ENCODE results near the gene C4A.
"Not testable (repeated sequence)": the region's sequence is repeated elsewhere in the genome, so short reads cannot be mapped to it uniquely, and the experiment has no call there.

C4A gene

DNA sequence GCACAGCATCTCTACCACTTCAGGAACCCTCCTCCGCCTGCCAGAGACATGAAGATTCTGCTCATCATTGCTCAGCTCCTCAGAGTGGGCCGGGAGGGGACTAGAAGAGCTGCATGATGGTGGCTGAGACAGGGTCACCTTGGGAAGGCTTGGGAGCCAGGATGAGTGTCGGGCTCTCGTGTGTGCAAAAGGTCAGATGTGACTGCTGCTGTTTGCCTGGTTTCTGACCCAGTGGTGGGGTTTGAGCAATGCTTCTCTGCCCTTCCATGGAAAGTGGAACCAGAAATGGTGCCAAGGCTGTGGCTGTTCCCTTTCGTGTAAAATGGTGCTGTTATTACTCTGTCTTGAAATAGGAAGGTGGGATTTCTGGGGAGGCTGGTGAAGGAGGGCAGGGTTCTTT, 859 bp upstream of the C4A start:
- DNase-seq: not testable (repeated sequence)

DNA sequence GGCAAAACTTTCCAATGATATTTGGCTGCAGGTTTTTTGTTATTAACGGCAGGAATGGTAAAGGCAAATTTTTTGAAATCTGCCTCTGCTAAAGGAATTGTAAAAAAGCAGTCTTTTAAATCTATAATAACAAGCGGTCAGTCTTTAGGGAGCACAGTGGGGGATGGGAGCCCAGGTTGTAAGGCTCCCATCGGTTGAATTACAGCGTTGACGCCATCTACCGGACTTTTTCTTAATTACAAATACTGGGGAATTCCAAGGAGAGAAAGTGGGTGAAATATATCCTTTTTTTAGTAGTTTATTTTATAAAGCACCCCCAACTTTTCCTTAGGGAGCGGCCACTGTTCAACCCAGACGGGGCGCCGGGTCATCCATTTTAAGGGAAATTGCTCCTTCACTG, 7.5 kb downstream of the C4A start:
- DNase-seq: not testable (repeated sequence)

DNA sequence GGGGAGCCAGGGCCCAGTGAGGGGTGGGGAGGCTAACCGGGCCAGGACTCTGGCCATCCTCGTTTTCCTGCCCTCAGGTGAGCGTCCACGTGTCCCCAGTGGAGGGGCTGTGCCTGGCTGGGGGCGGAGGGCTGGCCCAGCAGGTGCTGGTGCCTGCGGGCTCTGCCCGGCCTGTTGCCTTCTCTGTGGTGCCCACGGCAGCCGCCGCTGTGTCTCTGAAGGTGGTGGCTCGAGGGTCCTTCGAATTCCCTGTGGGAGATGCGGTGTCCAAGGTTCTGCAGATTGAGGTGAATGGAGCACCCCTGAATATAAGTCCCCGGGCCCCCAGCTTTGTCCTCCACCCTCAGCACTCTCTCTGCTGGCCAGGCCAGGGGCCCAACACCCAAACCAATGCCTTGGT, 12.6 kb downstream of the C4A start:
- not testable (repeated sequence) for DNase-seq

DNA sequence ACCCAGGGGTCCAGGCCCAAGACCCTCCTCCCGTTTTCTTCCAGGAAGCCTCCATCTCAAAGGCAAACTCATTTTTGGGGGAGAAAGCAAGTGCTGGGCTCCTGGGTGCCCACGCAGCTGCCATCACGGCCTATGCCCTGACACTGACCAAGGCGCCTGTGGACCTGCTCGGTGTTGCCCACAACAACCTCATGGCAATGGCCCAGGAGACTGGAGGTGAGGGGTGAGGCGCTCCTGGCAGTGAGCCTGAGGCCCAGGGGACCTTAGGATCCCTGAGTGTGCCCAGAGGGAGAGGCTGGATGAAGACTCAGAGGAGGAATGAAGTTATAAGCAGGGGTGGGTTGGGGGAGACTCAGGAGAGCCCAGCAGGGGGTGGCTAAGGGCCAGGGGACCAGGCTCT, 14.5 kb downstream of the C4A start:
- DNase-seq: not testable (repeated sequence)

DNA sequence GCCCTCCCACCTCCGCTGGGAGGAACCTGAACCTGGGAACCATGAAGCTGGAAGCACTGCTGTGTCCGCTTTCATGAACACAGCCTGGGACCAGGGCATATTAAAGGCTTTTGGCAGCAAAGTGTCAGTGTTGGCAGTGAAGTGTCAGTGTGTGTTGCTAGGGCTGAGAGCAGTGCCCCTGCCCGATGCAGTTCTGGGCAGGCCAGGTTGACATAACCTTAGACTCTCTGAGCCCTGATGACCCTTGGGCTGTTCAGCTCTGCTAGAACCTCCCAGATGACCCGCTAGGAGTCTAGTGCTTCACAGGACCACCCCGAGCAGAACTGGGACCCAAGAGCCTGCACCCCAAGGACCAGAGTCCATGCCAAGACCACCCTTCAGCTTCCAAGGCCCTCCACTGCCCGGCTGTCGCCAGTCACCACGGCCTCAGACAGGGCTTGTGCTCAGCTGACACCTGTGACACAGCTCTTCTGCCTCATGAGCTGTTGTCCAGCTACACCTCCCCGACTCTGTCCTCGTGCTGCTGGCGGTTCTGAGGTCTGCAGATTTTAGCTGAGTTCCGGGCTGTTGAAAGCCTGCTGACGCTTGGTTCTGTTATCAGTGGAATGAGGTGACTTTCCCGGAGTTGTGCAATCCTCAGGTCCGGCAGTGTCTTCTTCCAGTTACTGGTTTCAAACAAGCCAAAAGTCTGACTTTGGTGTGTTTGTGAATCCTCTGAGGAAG, 20.9 kb downstream of the C4A start:
- DNase-seq: not testable (repeated sequence)

DNA sequence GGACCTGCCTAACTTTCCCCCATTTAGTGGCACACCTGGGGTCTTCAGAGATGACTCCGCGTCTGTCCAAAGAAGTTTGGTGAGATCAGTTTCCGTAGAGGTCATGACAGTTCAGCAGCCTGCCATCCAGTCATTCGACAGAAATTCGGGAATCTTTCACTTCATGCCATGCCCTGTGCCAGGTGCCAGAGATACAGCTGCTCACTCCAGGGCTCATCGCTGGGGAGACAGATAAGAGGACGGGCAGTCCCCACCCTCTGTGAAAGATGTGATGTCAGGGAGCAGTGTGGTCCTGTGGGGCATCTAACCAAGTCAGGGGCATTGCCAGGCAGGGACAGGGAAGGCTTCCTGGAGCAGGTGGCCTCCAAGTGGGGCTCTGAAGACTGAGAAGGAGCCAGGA, 21.4 kb downstream of the C4A start:
- not testable (repeated sequence) for DNase-seq

DNA sequence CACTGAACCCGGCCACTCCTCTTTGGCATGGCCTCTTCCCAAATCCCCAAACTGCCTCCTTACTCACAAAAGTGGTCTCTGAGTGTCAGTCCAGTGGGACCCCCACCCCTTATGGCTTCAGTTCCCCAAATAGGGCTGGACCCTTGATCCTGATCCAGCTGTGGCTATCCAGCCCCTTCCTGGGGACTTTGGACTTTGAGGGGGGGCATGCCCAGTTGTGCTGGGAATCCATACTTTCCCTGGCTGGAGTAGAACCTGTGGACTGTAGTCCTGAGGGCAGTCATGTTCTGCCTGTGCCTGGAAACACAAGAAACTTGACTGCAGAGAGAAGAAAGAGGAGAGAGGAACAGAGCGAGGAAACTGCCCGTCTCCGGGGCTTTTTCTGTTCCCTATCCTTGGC, 22.5 kb downstream of the C4A start:
- not testable (repeated sequence) for DNase-seq

DNA sequence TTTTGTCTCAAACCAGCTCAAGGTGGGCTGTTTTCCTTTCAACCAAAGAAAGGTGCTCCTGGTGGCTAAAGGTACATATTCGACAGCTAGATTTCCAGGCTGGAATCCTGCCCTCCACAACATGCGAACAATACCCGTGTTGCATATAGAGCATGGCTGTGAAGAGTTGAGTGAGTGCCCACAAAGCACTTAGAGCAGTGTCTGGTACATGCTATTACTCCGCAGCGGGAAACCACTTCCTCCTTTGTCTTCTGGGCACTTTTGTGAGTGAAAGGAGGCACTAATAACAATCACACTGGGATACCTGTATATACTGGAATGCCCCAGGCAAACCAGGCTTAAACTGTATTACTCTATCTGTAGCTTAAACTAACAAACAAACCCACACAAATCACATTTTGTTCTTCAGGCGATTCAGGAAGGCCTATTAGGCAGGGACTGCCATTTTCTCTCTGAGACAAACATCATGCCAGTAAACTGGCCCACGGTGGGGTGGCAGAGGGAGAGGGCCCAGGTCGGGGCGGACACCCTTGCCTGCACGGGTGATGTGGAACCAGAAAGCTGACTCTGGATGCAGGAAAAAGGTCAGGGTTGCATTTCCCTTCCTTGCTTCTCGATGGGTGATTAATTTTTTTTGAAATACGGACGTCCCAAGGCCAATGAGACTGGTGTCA, 23.1 kb downstream of the C4A start:
- not testable (repeated sequence) for DNase-seq

DNA sequence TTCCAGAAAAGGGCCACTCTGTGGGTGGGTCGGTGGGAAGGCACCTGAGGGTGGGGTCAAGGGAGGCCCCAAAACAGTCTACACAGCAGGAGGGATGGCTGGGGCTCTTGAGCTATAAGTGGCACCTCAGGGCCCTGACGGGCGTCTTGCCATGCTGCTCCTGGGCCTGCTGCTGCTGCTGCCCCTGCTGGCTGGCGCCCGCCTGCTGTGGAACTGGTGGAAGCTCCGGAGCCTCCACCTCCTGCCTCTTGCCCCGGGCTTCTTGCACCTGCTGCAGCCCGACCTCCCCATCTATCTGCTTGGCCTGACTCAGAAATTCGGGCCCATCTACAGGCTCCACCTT, 23.7 kb downstream of the C4A start:
- DNase-seq: not testable (repeated sequence)

DNA sequence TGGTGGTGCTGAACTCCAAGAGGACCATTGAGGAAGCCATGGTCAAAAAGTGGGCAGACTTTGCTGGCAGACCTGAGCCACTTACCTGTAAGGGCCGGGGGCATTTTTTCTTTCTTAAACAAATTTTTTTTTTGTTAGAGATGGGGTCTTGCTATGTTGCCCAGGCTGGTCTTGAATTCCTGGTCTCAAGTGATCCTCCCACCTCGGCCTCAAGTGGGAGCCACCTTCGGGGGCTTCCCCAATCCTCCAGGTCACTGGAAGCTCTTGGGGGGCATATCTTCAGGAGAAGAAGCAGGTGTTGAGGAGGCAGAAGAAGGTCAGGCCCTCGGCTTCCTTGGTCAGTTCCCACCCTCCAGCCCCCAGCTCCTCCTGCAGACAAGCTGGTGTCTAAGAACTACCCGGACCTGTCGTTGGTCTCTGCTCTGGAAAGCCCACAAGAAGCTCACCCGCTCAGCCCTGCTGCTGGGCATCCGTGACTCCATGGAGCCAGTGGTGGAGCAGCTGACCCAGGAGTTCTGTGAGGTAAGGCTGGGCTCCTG, 24.2 kb downstream of the C4A start:
- not testable (repeated sequence) for DNase-seq

DNA sequence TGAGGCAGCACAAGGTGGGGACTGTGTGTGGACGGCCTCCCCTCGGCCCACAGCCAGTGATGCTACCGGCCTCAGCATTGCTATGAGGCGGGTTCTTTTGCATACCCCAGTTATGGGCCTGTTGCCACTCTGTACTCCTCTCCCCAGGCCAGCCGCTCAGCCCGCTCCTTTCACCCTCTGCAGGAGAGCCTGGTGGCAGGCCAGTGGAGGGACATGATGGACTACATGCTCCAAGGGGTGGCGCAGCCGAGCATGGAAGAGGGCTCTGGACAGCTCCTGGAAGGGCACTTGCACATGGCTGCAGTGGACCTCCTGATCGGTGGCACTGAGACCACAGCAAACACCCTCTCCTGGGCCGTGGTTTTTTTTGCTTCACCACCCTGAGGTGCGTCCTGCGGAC, 25.2 kb downstream of the C4A start:
- DNase-seq: not testable (repeated sequence)

DNA sequence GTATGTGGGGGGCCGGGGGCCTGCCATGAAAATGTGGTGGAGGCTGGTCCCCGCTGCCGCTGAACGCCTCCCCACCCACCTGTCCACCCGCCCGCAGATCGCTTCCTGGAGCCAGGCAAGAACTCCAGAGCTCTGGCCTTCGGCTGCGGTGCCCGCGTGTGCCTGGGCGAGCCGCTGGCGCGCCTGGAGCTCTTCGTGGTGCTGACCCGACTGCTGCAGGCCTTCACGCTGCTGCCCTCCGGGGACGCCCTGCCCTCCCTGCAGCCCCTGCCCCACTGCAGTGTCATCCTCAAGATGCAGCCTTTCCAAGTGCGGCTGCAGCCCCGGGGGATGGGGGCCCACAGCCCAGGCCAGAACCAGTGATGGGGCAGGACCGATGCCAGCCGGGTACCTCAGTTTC, 26.2 kb downstream of the C4A start:
- DNase-seq: not testable (repeated sequence)

DNA sequence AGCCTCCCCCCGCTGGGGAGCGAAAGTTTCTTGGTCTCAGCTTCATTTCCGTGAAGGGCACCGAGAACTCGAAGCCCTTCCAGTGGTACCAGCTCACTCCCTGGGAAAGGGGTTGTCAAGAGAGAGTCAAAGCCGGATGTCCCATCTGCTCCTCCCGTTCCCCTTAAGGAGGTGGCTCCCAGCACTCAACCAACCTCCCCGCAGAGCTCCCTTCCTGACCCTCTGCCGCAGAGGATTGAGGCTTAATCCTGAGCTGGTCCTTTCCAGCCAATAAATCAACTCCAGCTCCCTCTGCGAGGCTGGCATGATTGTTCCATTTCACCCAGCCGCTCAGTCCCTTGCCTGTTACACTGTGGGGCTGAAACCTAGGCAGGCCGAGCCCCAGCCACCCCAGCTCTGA, 26.8 kb downstream of the C4A start:
- DNase-seq: not testable (repeated sequence)

DNA sequence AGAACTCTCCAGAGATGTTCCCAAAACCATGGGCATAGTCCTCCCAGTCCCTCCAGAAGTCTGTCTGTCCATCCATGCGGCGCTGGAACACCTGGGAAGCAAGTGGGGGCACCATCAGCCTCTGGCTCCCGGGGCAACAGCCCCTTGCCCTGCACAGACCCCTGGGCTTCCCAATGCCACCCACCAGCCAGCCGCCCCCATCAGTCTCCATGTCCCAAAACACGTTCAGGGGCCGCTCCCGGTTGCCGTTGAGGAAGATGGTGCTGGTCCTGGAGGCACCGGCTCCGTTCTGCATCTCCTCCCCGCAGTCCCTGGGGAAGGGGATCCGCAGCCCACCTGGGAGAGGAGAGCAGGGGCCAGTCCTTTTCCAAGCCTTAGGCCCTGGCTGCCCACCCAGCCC, 27.7 kb downstream of the C4A start:
- DNase-seq: not testable (repeated sequence)

DNA sequence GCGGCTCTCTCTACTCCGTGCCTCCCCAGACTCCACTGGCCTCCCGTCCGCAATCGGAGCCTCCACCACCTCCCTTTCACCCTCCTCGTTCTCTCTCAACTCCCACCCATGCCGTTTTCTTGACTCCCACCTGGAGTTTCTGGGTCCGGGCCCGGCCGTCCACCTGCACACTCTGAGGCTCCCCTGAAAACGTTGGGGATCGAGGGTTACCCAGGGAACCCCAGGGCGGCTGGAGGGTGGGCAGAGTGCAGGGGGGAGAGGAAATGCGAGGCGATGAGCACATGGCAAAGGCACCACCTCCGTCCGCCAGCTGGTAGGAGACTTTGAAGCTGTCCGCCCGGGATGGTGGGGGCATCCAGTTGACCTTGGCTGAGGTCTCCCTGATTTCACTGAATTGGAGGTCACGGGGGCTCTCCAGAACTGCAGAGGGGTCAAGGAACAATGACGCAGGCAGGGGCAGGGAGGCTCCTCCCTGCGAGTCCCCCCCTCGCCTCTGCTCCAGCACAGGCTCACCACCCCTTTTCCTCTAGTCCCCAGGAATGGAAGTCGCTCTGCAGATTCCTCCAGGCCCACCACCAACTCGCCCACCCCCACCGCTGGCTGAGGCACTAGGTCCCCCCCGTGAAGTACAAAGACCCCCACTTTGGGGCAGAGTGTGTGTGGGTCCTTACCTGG, 29.1 kb downstream of the C4A start:
- DNase-seq: not testable (repeated sequence)

DNA sequence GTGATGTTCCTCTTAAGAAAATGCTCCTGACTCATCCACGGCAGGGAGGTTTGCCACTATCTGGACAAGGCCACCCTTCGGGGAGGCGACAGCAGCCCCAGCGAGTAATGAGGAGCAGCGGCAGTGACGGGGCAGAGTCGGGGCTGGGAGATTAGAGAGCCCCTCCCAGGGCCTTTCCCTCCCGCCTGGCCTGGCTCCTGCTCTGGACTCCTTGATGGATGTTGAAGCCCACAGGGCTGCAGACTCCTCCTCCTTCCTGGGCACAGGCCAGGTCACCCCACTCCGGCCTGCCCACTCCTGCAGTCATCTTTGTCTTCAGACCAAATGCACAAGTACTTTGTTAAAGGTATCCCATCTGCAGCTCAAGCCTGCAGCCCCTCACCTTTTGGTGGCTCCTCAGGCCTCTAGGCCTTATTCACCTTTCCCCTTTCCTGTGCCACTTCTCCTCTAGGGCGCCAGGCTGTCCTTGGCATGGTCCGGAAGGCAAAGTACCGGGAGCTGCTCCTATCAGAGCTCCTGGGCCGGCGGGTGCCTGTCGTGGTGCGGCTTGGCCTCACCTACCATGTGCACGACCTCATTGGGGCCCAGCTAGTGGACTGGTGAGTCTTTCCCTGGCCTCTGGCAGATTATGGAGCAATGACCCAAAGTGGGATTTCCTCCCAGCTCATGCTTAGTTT, 31.2 kb downstream of the C4A start:
- not testable (repeated sequence) for DNase-seq

DNA sequence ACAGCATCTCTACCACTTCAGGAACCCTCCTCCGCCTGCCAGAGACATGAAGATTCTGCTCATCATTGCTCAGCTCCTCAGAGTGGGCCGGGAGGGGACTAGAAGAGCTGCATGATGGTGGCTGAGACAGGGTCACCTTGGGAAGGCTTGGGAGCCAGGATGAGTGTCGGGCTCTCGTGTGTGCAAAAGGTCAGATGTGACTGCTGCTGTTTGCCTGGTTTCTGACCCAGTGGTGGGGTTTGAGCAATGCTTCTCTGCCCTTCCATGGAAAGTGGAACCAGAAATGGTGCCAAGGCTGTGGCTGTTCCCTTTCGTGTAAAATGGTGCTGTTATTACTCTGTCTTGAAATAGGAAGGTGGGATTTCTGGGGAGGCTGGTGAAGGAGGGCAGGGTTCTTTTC, 31.9 kb downstream of the C4A start:
- DNase-seq: not testable (repeated sequence)

DNA sequence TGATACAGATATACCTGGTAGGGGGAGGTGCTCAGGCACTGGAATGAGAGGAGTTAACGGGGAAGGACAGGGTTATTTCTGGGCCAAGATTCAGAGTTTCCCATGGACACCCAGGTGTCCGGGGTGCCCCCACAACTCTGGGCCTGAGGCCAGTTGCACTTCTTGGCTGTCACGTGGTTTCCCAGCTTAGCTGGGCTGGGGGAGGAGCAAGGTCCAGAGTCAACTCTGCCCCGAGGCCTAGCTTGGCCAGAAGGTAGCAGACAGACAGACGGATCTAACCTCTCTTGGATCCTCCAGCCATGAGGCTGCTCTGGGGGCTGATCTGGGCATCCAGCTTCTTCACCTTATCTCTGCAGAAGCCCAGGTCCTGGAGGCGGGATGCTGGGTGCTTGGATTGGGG, 32.7 kb downstream of the C4A start, which contains the start of gene C4B:
C4B (plus strand) TSS at position 249 of the 400 bp plus-strand sequence; CDS start at position 300, 51 bp downstream.
- DNase-seq: not testable (repeated sequence)

DNA sequence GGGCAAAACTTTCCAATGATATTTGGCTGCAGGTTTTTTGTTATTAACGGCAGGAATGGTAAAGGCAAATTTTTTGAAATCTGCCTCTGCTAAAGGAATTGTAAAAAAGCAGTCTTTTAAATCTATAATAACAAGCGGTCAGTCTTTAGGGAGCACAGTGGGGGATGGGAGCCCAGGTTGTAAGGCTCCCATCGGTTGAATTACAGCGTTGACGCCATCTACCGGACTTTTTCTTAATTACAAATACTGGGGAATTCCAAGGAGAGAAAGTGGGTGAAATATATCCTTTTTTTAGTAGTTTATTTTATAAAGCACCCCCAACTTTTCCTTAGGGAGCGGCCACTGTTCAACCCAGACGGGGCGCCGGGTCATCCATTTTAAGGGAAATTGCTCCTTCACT, 40.2 kb downstream of the C4A start:
- DNase-seq: not testable (repeated sequence)

DNA sequence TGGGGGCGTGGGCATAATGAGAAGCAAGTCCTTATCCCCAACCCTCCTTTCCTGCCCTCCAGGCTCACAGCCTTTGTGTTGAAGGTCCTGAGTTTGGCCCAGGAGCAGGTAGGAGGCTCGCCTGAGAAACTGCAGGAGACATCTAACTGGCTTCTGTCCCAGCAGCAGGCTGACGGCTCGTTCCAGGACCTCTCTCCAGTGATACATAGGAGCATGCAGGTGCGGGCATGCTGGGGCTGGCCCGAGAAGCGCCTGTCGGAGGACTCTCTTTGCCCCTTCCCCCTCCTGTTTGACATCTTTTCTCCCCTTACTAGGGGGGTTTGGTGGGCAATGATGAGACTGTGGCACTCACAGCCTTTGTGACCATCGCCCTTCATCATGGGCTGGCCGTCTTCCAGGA, 46.8 kb downstream of the C4A start:
- DNase-seq: not testable (repeated sequence)

DNA sequence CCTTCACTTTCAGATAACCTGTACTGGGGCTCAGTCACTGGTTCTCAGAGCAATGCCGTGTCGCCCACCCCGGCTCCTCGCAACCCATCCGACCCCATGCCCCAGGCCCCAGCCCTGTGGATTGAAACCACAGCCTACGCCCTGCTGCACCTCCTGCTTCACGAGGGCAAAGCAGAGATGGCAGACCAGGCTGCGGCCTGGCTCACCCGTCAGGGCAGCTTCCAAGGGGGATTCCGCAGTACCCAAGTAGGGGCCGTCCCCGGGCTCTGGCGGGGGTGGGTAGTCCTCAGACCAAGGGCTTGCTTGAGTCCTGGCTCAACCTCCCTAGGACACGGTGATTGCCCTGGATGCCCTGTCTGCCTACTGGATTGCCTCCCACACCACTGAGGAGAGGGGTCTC, 47.7 kb downstream of the C4A start:
- not testable (repeated sequence) for DNase-seq

DNA sequence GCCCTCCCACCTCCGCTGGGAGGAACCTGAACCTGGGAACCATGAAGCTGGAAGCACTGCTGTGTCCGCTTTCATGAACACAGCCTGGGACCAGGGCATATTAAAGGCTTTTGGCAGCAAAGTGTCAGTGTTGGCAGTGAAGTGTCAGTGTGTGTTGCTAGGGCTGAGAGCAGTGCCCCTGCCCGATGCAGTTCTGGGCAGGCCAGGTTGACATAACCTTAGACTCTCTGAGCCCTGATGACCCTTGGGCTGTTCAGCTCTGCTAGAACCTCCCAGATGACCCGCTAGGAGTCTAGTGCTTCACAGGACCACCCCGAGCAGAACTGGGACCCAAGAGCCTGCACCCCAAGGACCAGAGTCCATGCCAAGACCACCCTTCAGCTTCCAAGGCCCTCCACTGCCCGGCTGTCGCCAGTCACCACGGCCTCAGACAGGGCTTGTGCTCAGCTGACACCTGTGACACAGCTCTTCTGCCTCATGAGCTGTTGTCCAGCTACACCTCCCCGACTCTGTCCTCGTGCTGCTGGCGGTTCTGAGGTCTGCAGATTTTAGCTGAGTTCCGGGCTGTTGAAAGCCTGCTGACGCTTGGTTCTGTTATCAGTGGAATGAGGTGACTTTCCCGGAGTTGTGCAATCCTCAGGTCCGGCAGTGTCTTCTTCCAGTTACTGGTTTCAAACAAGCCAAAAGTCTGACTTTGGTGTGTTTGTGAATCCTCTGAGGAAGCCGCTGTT, 53.6 kb downstream of the C4A start:
- DNase-seq: not testable (repeated sequence)

All from kidney glomerular epithelial cell (primary cell).